ENCODE measurements around the gene NPIPA2. TPM values are rescaled to one million over a fixed set of nuclear protein-coding genes. Genes with fewer than 3 reads are reported as not detected.
"Not testable (repeated sequence)": the region's sequence is repeated elsewhere in the genome, so short reads cannot be mapped to it uniquely, and the experiment has no call there.

Gene NPIPA2
- not detected in 2 replicates for total RNA-seq (2014; rRNA removed; shearing (Covaris generic))
- not detected in 2 replicates for polyA plus RNA-seq (2015; cell fraction: cytosol; rRNA removed)
- polyA plus RNA-seq (2015; cell fraction: nucleus; rRNA removed): not detected in 2 replicates

DNA sequence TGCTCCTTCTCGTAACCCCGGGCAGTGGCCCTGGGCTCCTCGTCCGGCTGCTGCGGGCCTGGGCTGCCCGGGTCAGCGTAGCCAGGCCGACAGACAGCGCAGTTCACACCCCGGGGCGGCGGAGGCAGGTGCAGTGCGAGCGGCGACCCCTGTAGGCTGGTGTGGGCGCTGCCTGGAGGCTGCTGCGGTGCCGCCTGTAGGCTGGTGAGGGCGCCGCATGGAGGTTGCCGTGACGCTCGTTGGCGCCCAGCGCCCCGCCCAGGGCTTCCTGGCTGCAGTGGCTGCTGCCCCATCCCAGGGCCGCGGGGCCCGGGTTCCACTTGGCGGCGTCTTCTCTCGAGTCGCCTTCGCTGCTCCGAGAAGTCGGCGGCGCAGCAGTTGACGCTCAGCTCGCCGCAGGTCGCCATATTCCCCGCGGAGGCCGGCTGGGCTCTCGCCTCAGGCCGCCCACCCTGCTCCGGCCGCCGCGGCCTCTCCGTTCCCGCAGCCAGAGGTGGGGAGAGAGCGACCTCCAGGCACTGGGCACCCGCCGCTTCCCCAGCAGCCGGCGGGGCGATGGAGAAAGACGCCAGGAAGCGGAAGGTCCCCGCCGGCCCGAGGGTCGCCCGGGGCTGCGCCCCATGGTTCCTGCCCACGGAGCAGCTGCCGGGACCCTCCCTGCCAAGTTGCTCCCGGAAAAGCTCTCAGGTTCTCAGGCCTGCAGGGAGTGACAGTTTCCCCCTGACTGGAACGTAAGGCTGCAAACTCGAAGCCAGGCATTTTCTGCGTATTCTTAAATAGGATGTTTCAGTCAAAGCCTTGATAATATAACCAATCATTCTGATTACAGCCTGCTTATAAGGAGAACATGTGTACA is at the start of gene NPIPA2:
Gene NPIPA2, plus strand, starts transcription at position 261 of the 856 bp plus-strand sequence. CDS start 5,533 bp downstream, outside the sequence.
- in situ Hi-C loops (cut with HindIII; ENCODE audit: low pct_unique_long_range_greater_than_20kb, low sequenced_read_pairs); DNase-seq (ENCODE audit: low read depth, low spot score): not testable (repeated sequence)

- DNase-seq (ENCODE audit: low read depth, low spot score); in situ Hi-C loops (cut with HindIII; ENCODE audit: low pct_unique_long_range_greater_than_20kb, low sequenced_read_pairs): not testable (repeated sequence)
Measured at GRCh38 chr16:14694129-14694528, 48.2 kb upstream of the NPIPA2 start, which contains the start of gene PLA2G10. Gene PLA2G10, minus strand, starts transcription at chr16:14694308. Its CDS starts 79 bp downstream, at chr16:14694229.

DNA sequence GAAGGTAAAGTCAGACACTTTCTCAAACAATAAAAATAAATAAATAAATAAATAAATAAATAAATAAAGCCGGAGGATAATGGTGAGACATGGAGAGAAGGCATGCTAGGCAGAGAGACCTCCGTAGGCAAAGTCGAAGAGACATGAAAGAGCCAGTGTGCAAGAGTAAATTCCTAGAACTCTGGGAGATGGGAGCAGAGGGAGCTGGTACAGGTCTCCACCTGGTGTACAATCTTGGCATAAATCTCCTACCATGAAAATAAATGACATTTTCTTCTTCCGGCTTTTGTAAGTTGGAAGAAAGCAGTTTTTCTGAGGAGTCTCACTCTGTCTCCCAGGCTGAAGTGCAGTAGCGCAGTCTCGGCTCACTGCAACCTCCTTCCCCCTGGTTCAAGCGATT is 40.5 kb upstream of the NPIPA2 start:
- in situ Hi-C loops (cut with HindIII; ENCODE audit: low pct_unique_long_range_greater_than_20kb, low sequenced_read_pairs); DNase-seq (ENCODE audit: low read depth, low spot score): not testable (repeated sequence)

DNA sequence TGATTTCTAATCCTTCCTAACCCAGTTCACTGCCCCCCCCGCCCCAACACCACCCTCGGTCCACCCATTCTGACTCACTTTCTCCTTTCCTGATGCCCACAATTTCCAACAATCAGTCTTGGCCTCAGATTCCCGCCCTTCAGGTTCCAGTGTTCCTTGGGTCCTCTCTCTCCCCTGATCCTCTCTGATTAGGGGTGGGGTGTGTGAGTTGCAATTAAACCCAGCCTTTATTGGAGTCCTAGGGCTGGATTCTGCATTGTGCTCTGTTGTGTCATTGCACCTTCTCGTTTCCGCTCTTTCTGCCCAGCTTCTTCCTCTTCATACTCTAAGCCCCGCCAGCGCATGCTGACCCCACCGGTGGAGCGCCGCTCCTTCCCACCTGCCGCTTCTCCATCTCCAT is 39.7 kb upstream of the NPIPA2 start:
- in situ Hi-C loops (cut with HindIII; ENCODE audit: low pct_unique_long_range_greater_than_20kb, low sequenced_read_pairs): not testable (repeated sequence)

DNA sequence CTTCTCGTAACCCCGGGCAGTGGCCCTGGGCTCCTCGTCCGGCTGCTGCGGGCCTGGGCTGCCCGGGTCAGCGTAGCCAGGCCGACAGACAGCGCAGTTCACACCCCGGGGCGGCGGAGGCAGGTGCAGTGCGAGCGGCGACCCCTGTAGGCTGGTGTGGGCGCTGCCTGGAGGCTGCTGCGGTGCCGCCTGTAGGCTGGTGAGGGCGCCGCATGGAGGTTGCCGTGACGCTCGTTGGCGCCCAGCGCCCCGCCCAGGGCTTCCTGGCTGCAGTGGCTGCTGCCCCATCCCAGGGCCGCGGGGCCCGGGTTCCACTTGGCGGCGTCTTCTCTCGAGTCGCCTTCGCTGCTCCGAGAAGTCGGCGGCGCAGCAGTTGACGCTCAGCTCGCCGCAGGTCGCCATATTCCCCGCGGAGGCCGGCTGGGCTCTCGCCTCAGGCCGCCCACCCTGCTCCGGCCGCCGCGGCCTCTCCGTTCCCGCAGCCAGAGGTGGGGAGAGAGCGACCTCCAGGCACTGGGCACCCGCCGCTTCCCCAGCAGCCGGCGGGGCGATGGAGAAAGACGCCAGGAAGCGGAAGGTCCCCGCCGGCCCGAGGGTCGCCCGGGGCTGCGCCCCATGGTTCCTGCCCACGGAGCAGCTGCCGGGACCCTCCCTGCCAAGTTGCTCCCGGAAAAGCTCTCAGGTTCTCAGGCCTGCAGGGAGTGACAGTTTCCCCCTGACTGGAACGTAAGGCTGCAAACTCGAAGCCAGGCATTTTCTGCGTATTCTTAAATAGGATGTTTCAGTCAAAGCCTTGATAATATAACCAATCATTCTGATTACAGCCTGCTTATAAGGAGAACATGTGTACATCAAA is 38.9 kb upstream of the NPIPA2 start, which contains the start of gene NPIPA3:
Gene NPIPA3, plus strand, starts transcription at position 256 of the 856 bp plus-strand sequence. CDS start 5,533 bp downstream, outside the sequence.
- DNase-seq (ENCODE audit: low read depth, low spot score); in situ Hi-C loops (cut with HindIII; ENCODE audit: low pct_unique_long_range_greater_than_20kb, low sequenced_read_pairs): not testable (repeated sequence)

More for the DNA sequence above, 39.7 kb upstream of the NPIPA2 start:
- DNase-seq (ENCODE audit: low read depth, low spot score): not testable (repeated sequence)

DNA sequence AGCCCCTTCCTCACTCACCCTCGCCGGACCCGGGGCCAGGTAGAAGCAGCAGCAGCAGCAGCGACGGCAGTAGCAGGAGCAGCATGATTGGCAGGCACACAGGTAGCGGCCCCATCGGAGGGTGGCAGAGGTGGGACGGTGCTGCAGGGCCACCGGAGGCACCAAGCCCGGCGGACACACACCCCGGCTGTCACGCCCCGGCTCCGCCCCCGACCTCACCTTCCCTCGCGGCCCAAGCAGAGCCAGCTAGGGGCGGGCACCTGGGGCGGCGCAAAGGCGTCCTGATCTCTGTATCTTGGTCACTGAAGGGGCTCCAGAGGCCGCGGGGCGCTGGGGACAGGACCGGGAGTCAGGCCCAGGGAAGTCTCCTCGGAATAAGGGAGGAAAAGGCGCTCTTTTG is 9.1 kb upstream of the NPIPA2 start:
- in situ Hi-C loops (cut with HindIII; ENCODE audit: low pct_unique_long_range_greater_than_20kb, low sequenced_read_pairs); DNase-seq (ENCODE audit: low read depth, low spot score): not testable (repeated sequence)

DNA sequence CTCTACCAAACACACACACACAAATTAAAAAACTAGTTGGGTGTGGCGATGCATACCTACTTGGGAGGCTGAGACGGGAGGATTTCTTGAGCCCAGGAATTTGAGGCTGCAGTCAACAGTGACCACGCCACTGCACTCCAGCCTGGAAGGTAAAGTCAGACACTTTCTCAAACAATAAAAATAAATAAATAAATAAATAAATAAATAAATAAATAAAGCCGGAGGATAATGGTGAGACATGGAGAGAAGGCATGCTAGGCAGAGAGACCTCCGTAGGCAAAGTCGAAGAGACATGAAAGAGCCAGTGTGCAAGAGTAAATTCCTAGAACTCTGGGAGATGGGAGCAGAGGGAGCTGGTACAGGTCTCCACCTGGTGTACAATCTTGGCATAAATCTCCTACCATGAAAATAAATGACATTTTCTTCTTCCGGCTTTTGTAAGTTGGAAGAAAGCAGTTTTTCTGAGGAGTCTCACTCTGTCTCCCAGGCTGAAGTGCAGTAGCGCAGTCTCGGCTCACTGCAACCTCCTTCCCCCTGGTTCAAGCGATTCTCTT is 1.4 kb upstream of the NPIPA2 start:
- DNase-seq (ENCODE audit: low read depth, low spot score); in situ Hi-C loops (cut with HindIII; ENCODE audit: low pct_unique_long_range_greater_than_20kb, low sequenced_read_pairs): not testable (repeated sequence)

GRCh38 chr16:14741794-14742193 is 539 bp upstream of the NPIPA2 start:
- in situ Hi-C loops (cut with HindIII; ENCODE audit: low pct_unique_long_range_greater_than_20kb, low sequenced_read_pairs); DNase-seq (ENCODE audit: low read depth, low spot score): not testable (repeated sequence)

- in situ Hi-C loops (cut with HindIII; ENCODE audit: low pct_unique_long_range_greater_than_20kb, low sequenced_read_pairs); DNase-seq (ENCODE audit: low read depth, low spot score): not testable (repeated sequence)
Measured at GRCh38 chr16:14773654-14774053, 31.3 kb downstream of the NPIPA2 start.

DNA sequence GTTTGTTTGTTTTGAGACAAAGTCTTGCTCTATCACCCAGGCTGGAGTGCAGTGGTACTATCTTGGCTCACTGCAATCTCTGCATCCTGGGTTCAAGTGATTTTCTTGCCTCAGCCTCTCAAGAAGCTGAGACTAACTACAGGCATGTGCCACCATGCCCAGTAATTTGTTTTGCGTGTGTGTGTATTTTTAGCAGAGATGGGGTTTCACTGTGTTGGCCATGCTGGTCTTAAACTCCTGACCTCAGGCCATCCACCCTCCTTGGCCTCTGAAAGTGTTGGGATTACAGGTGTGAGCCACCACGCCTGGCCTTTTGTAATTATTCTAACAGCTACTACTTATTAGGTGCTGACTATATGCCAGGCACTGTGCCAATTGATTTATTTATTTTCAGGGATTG is 33.3 kb downstream of the NPIPA2 start:
- in situ Hi-C loops (cut with HindIII; ENCODE audit: low pct_unique_long_range_greater_than_20kb, low sequenced_read_pairs); DNase-seq (ENCODE audit: low read depth, low spot score): not testable (repeated sequence)

- in situ Hi-C loops (cut with HindIII; ENCODE audit: low pct_unique_long_range_greater_than_20kb, low sequenced_read_pairs); DNase-seq (ENCODE audit: low read depth, low spot score): not testable (repeated sequence)
Measured at GRCh38 chr16:14776763-14777162, 34.4 kb downstream of the NPIPA2 start.

DNA sequence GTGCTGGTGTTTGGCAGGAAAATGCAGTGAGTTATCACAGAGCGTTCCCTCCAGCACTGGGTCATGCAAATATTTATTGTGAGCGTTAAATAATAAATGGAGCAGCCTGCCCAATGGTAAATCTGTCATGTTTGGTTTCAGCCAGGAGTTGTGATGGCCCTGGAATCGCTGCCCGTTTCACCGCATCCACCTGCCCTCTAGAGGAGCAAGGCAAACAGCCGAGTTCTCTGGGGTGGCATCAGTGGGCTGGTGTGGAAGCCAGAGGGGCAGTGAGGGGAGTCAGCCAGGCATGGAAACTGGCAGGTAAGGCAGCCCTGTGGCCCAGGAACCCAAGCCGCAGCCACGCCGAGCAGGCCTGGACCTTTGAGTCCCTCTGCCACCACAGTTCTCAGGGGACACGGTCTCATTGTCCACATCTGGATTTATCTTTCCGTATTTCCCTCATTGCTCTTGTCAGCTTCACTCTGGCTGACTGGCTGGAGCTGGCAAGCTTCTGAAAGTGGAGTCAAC is 37.1 kb downstream of the NPIPA2 start:
- DNase-seq (ENCODE audit: low read depth, low spot score); in situ Hi-C loops (cut with HindIII; ENCODE audit: low pct_unique_long_range_greater_than_20kb, low sequenced_read_pairs): not testable (repeated sequence)

DNA sequence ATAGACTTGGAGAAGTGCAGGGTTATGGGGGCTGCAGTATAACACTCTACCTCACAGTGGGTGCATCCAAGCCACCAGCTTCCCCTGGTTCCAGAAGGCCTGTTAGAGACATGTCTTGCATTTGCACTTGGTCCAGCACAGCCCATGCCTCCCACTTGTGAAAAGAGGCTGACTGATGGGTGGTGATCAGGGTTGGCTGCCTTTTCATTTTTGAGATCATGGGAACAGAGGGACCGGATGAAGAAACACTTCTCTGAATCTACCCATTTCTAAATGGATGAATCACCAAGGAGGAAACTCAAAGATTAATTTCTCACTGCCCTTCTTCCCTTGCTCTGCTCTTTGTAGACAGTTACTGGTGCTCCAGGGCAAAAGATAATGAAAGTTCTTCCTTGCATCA is 43.8 kb downstream of the NPIPA2 start:
- in situ Hi-C loops (cut with HindIII; ENCODE audit: low pct_unique_long_range_greater_than_20kb, low sequenced_read_pairs); DNase-seq (ENCODE audit: low read depth, low spot score): not testable (repeated sequence)

- DNase-seq (ENCODE audit: low read depth, low spot score); in situ Hi-C loops (cut with HindIII; ENCODE audit: low pct_unique_long_range_greater_than_20kb, low sequenced_read_pairs): not testable (repeated sequence)
Measured at GRCh38 chr16:14789577-14789976, 47.2 kb downstream of the NPIPA2 start.

GRCh38 chr16:14790320-14790956 is 48.1 kb downstream of the NPIPA2 start:
- in situ Hi-C loops (cut with HindIII; ENCODE audit: low pct_unique_long_range_greater_than_20kb, low sequenced_read_pairs); DNase-seq (ENCODE audit: low read depth, low spot score): not testable (repeated sequence)

DNA sequence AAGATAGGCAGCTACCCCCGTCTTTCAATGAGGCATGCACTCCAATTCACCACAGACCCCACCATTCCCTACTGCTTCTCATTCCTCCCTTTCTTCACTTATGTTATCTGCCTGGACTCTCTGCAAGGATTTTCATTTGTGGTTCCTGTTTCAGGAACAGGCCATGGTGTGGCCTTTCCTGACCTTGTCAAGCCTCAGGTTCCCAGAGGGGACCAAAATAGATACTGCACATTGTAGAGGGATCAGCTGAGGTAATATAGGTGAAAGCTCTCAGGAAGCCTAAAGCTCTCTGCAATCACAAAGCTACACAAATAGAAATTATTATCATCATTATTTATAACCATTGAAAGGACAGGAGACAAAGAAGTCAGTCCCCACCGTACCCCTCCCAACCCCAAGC is 50.6 kb downstream of the NPIPA2 start:
- in situ Hi-C loops (cut with HindIII; ENCODE audit: low pct_unique_long_range_greater_than_20kb, low sequenced_read_pairs); DNase-seq (ENCODE audit: low read depth, low spot score): not testable (repeated sequence)

- DNase-seq (ENCODE audit: low read depth, low spot score); in situ Hi-C loops (cut with HindIII; ENCODE audit: low pct_unique_long_range_greater_than_20kb, low sequenced_read_pairs): not testable (repeated sequence)
Measured at GRCh38 chr16:14797558-14797957, 55.2 kb downstream of the NPIPA2 start.
